HG02870 (cell line): ENCODE measurements around the gene ERICH4.
"Not testable (repeated sequence)": the region's sequence is repeated elsewhere in the genome, so short reads cannot be mapped to it uniquely, and the experiment has no call there.

ENCODE experiments used
- ATAC-seq: cut with Tn5 transposase; IDR thresholded peaks from one replicate; pipeline ENCODE4 v1.9.1; 2021; ENCODE audit warnings: mild to moderate bottlenecking, moderate library complexity; ENCODE audit not compliant: unreplicated experiment

The ERICH4 gene

GRCh38 chr19:41433171-41433570 lies 9.8 kb upstream of the ERICH4 start:
- ATAC-seq, result no peak

DNA sequence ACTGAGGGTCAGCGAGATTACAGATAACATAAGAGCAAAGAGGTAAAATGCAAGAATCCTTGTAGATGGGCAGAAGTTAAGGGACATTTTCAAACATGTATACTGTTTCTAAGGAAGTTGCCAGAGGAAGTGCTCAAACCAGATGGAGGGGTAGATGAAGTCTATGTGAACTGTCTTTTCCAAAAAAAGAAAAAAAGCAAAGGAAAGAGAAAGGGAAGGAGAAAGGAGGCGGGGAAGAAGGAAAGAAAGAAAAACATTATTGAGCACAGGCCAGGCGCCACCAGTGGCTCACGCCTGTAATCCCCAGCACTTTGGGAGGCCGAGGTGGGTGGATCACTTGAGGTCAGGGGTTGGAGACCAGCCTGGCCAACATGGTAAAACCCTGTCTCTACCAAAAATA lies 8.5 kb upstream of the ERICH4 start:
- no peak for ATAC-seq

GRCh38 chr19:41435376-41435775 lies 7.6 kb upstream of the ERICH4 start:
- ATAC-seq, result not testable (repeated sequence)

- no peak for ATAC-seq
Measured at GRCh38 chr19:41435936-41436673, 6.9 kb upstream of the ERICH4 start.

- no peak for ATAC-seq
Measured at GRCh38 chr19:41436674-41436951, 6.3 kb upstream of the ERICH4 start.

DNA sequence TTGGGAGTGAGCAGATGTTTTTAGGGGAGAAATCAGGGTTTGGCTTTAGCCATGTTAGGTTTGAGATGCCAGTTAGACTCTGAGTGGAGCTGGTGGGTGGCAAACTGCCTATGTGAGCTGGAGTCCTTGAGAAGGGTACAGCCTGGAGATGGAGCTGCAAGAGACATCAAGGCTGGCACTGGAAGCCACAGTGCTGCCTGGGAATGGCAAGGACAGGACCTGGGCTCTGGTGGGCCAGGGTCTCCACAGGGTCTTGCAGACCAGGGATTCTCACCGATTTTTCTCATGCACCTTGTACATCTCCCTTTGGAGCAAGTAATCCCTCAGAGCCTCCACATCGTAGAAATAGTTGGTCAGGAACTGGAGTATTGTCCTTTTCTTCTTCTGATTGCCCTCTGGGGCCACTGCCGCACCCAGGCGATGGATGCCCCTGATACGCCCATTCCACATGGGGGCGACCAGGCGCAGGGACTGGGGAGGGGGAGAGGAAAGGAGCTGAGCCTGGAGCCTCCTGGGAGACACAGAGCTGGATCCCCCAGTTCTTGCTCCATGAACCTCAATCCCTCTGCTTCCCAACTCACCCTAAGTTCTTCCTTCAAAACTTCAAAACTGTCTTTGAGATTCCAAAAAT lies 4.9 kb upstream of the ERICH4 start:
- no peak for ATAC-seq

DNA sequence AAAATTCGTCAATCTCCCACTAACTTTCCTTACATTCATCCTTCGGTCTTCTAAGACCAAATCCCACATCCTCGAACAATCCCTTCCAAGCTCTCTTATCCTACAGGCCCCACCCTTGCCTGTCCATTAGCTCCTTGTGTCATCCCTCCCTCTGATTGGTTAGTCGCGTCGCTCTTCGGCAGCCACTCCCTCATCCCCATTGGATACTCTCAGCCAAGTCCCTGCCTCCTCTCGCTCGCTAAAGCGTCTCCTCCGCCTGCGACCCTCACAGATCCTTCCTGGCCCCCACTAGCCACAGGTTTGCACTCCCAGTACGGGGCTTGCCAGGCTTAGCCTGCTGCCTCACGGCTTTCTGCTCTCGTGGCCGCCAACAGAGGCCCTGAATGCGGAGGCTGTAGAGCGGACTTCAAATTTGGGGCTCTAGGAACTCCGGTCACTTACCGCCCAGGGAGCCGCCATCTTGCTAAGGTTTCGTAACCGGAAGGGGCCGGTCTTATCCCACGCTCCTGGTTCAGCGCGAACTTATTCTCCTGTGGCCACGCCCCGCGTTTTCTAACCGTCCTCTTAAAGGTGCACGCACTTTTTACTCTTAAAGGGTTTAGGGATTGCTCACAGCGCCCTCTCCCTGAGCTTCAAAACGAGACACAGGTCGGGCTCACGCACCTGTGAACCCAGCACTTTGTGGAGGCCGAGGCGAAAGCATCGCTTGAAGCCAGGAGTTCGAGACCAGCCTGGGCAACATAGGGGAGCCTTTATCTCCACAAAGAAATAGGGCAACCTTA lies 3.3 kb upstream of the ERICH4 start, which contains the start of gene DMAC2:
Gene DMAC2 (minus strand): TSS at position 472 of the 782 bp plus-strand sequence. CDS start 13 bp downstream, at position 459.
- ATAC-seq, result peak; percentile 92

GRCh38 chr19:41441321-41441945 lies 1.5 kb upstream of the ERICH4 start:
- no peak for ATAC-seq

DNA sequence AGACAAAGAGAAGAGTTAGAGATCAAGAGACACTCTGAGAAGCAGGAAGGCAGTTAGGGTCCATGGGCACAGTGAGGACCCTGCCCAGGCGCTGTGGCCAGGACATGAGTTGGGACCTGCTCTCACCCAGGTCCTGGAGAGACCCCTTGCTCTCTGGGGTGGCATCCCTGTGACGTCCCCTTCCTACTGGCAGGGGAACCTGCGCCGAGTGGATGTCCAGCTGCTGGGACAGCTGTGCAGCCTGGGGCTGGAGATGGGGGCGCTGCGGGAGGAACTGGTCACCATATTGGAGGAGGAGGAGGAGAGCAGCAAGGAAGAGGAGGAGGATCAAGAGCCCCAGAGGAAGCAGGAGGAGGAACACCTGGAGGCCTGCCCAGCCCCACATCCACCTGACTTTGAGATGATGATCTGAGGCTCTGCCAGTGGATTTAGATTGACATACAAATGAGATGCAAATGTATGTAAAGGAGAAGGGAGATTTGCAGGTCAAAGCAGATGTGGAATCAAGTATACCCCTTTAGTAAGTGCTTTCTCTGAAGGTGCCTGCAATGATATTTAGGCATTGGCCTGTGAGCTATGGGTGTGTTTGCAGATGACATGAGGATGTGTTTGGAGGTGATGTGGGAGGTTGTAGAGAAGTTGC lies 978 bp downstream of the ERICH4 start:
- ATAC-seq, result no peak

GRCh38 chr19:41445575-41445974 lies 2.6 kb downstream of the ERICH4 start:
- no peak for ATAC-seq

- ATAC-seq, result no peak
Measured at GRCh38 chr19:41447732-41448332, 4.9 kb downstream of the ERICH4 start.

DNA sequence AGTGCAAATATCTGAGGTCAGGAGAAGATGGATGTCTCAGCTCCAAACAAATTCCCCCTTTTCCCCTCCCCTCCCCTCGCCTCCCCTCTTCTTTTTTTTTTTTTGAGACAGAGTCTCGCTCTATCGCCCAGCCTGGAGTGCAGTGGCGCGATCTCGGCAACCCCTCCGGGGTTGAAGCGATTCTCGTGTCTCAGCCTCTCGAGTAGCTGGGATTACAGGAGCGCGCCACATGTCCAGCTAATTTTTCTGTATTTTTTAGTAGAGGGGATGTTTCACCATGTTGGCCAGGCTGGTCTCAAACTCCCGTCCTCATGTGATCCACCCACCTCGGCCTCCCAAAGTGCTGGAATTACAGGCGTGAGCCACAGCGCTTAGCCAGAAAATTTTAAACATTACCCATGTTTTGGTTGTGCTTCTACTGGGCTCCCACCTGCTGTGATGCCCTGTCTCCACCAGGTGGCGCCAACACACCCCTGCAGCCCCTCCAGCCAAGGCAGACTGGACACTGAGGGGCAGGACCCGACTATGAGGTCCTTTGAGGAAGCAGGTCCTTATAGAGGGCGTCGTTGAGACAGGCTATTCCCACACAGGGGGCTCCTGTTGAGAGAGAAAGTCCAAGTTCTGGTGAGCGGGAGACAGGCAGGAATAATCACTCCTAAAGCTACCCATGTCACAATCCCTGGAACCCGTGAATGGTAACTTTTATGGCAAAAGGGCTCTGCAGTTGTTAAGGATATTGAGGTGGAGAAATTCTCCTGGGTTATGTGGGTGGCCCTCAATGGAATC lies 6.3 kb downstream of the ERICH4 start:
- ATAC-seq, result no peak

DNA sequence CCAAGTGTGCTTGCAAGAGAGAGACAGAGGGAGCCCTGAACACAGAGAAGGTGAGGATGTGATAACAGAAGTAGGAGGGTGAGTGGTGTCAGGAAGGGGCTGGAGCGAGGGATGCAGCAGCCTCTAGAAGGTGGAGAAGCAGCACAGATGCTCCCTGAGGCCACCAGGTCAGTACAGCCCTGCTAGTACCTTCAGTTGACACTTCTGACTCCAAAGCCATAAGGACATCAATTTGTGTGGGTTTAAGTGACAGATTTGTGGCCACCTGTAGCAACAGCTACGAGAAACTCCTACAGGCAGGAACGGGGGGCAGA lies 6.9 kb downstream of the ERICH4 start:
- no peak for ATAC-seq

DNA sequence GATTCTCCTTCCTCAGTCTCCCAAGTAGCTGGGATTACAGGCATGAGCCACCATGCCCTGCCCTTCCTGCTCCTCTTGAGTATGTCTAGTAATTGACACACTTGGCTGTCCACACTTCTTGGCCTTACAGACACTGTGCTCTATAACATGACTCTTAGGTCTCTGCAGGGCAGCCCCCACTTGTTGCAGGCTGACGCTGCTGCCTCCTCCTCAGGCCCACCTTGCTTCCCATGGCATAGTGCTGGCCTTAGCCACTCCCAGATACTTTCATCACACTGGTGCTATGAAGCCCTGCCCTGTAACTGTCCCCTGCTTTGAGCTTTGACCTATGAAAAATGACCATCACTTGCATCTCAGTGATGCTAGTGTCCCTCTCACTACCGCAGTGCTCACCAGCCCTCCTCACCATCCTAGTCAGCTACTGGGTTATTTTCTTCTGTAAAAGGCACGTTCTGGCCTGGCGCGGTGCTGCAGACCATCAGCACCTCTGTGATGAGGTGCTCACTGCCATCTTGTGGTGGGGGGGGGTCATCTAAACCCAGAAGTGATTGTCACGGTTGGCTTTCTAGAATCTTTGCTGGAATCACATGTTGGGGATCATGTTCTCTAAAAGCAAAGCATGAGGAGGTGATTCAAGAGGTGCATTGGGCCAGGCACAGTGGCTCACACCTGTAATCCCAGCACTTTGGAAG lies 9.8 kb downstream of the ERICH4 start:
- no peak for ATAC-seq

DNA sequence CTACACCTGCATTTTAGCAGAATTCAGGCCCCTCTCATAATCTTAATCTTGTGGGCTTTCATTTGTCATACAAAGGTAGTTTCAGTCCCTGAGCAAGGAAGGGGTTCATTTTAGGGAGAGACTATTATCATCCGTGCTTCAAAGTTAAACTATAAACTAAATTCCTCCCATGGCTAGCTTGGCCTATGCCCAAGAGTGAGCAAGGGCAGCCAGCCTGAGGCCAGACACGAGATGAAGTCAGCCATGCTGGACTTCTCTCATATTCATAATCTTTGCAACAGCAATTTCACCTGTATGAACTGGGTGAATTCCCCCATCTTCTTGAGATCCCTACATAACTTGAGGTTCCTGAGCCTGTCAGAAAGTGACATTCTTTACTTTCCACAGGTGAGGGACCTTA lies 13.0 kb downstream of the ERICH4 start:
- ATAC-seq, result no peak

GRCh38 chr19:41456342-41456918 lies 13.5 kb downstream of the ERICH4 start:
- ATAC-seq, result no peak

GRCh38 chr19:41457241-41457640 lies 14.3 kb downstream of the ERICH4 start:
- peak; percentile 67 for ATAC-seq

DNA sequence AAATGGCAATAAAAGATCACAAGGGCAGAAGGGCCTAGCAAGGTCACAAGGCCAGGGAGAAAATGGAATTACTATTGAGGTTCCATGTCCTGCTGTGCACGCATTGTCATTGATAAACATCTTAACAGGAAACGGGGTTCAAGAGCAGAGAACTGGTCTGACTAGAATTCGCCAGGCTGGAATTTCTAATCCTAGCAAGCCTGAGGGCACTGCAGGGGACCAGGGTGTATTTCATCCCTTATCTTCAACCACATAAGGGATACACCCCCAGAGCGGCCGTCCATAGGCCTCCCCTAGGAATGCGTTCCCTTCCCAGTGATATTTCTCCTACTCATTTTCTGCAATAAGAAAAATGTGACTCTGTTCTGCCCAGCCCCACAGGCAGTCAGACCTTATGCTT lies 19.5 kb downstream of the ERICH4 start:
- ATAC-seq, result no peak
